Midbrain (tissue), 1 donor: ENCODE measurements around the gene MAFG.
A peak's percentile ranks its signal among the peaks of the same experiment; 100 is the strongest.

Source experiments
- DNase-seq: peaks from one replicate; lab custom pipeline; 2025; lab: John Stamatoyannopoulos, UW

Gene MAFG

GRCh38 chr17:81898029-81898866, 29.3 kb downstream of the MAFG start:
- DNase-seq, result no peak

GRCh38 chr17:81895400-81895799, 32.1 kb downstream of the MAFG start:
- DNase-seq, result no peak

- DNase-seq, result no peak
These were observed 36.3 kb downstream of the MAFG start for GRCh38 chr17:81891303-81891552.

- no peak for DNase-seq
These were observed 36.9 kb downstream of the MAFG start for GRCh38 chr17:81890447-81891302.

GRCh38 chr17:81889602-81890001, 37.9 kb downstream of the MAFG start:
- no peak for DNase-seq

- DNase-seq, result no peak
These were observed 38.4 kb downstream of the MAFG start for GRCh38 chr17:81888988-81889595.

GRCh38 chr17:81888105-81888987, 39.2 kb downstream of the MAFG start:
- no peak for DNase-seq

GRCh38 chr17:81885869-81886548, 41.5 kb downstream of the MAFG start:
- no peak for DNase-seq

GRCh38 chr17:81885454-81885853, 42.1 kb downstream of the MAFG start:
- DNase-seq, result no peak

- DNase-seq, result no peak
These were observed 42.6 kb downstream of the MAFG start for GRCh38 chr17:81884968-81885367.

GRCh38 chr17:81884520-81884919, 43.0 kb downstream of the MAFG start:
- no peak for DNase-seq

GRCh38 chr17:81879121-81879520, 48.4 kb downstream of the MAFG start:
- no peak for DNase-seq

- DNase-seq, result no peak
These were observed 49.2 kb downstream of the MAFG start for GRCh38 chr17:81878294-81878693.

GRCh38 chr17:81877569-81877968, 50.0 kb downstream of the MAFG start:
- no peak for DNase-seq

GRCh38 chr17:81871387-81872230, 55.9 kb downstream of the MAFG start:
- peak; percentile 89 for DNase-seq

GRCh38 chr17:81870981-81871386, 56.6 kb downstream of the MAFG start, which contains the start of gene ARHGDIA:
Gene ARHGDIA (minus strand): TSS chr17:81871337. CDS start chr17:81869930, 1,407 bp downstream.
- no peak for DNase-seq

- no peak for DNase-seq
These were observed 57.2 kb downstream of the MAFG start for GRCh38 chr17:81870131-81870980.

- DNase-seq, result peak; percentile 8
These were observed 58.1 kb downstream of the MAFG start for GRCh38 chr17:81869221-81870130.
